ENCODE measurements around the gene RAP1A.

- TF ChIP-seq CTCF (conservative IDR thresholded peaks at IDR 0.05) (no peak), EZH2 (IDR thresholded peaks at IDR 0.05; ENCODE audit: low read depth) (no peak)
Observed at GRCh38 chr1:111725192-111725591, 105.6 kb downstream of the RAP1A start.

Data from PC-9 (cell line).